GM19099 (cell line): Measurements from ENCODE around the gene EP400.

ENCODE experiments used
- POLR2A ChIP-seq: IDR thresholded peaks from 3 replicates; pipeline ENCODE4 v1.6.1; 2011; ENCODE audit warnings: low read depth; ENCODE audit not compliant: insufficient read length; ENCODE audit errors: extremely low read depth

The EP400 gene

DNA sequence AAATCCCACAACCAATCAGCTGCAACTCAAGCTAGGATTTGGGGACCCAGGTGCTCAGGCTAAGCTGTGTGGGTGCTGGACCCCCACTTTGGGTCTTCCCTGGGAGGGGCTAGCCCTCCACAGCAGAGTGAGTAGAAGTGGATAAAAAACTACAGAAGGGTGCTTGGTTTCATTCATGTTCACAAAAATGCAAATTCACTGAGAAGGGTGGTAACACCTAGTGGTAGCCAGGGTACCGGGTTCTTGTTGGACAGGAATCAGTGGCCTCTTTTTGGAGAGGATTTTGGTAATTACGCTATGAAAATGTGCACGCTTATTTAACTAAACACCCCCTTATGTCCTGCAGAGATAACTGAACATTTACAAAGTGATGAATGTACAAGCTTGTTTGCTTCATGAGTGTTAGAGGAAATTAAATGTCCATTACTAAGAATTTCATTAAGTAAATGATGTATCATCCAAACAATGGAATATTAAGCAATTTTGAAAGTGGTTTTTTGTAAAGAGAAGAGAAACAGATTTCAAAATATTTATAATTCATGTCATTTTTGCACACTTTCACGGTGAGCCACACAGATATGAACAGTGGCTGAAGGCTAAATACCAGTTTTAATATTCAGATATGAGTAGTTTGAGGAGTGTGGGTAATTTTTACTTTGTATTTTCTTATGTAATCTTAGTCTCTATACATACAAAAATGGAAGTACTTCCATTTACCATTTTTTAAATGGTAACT, 116.0 kb downstream of the EP400 start:
- TF ChIP-seq POLR2A, result no peak

DNA sequence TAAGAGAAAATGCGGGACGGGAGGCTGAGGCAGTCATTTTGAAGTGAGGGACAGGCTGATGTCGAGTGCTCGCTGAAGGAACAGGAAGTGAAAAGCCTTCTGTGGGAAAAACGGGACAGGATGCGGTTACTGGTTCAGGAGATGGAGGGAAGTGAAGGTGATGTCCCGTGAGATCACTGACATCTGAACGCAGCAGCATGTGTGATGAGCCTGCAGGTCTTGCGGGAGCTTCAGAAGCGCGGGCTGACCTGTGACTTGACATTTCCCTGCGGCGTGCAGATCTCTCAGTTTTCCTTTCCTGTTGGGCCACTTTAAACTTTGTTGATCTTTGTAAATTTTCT, 116.6 kb downstream of the EP400 start:
- no peak for TF ChIP-seq POLR2A

DNA sequence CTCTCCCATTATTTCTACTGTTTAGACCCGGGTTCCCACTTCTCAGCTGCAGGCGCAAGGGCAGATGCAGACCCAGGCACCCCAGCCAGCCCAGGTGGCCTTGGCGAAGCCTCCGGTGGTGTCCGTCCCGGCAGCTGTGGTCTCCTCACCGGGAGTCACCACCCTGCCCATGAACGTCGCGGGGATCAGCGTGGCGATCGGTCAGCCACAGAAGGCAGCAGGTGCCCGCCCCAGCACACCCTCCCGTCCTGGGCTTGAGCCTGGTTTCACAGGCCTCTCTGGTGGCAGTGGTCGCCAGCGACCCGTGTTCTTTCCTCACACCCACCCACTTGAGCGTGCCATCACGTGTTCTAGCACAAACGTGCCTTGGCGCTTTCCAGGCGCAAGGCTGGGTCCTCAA, 117.0 kb downstream of the EP400 start:
- no peak for TF ChIP-seq POLR2A

GRCh38 chr12:132067182-132067581, 117.4 kb downstream of the EP400 start:
- TF ChIP-seq POLR2A, result no peak

DNA sequence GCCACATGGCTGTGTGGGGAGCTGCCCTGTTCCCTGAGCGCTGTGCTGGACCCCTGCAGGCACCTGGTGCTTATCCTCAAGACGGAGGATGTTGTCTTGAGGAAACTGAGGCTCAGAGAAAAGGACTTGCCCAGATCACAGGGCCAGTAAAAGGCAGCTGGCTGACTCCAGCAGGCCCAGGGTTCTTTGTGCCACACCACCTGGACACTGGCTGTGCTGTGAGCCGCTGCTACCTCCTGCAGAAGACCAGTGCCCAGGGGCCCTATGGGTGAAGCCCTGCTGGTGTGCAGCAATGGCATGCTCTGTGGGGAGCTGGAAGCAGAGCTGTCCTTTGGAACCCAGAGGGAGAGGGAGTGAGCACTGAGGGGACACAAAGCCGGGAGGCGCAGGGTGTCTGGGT, 118.5 kb downstream of the EP400 start:
- no peak for TF ChIP-seq POLR2A

DNA sequence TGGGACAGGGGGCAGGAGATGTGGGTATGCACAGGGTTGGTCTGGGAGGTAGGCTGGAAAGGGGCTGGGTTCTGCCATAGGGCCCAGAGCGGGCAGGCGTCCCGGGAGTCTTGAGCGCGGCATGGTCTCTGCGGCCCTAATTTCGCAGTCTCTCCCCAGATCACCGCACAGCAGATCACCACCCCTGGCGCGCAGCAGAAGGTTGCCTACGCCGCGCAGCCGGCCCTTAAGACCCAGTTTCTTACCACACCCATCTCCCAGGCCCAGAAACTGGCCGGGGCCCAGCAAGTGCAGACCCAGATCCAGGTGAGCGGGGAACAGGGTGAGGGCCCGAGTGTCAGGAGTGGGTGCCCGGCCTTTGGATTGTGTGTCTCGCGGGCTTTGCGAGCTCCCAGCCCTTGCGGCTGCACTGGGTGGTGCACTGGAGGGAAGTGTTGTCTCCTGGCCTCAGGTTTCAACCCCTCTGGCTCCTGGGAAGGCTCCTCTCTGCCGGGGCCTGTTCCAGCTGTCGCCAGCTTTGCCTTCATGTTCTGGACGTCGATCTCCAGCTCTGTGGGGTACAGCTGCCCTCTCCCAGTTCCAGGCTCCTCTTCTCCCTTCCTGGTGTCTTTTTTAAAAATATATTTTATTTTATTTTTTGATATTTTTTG, 119.7 kb downstream of the EP400 start:
- no peak for TF ChIP-seq POLR2A

- no peak for TF ChIP-seq POLR2A
These were observed 120.6 kb downstream of the EP400 start for GRCh38 chr12:132070298-132070697.

DNA sequence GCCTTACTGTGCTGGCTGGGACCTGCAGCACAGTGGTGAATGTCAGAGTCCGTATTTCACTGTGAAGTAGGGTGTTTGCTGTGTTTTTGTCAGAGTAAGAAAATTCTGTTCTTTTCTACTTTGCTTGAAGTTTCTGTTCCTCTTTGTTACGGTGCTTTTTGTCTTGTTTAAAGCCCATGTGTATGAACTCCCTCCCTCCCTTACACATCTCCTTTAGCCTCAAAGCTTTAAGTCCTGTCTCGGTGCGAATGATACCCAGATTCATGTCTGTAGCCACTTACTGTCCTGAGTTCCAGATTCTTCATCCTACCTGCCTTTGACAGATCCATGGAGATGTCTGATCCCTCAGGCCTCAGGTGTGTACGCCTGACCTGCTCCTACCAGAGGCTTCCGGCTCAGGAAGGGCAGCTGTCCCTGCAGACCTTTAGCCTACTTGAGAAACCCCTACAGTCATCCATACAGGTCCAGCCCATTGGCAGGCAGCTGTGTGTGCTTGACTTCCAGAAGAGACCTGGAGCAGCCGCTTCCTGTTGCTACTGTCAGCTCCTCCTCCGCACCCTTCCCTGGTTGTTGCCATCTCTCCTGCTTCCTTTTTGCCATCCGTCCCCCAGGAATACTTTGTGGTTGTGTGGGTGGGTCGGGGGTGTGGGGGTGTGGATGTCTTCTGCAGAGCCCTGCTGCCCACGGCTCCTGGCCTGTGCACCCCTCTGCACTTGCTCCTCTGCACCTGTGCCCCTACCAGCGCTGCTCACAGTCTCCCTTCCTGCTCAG, 121.5 kb downstream of the EP400 start:
- TF ChIP-seq POLR2A, result peak; percentile 41

- TF ChIP-seq POLR2A, result no peak
These were observed 122.2 kb downstream of the EP400 start for GRCh38 chr12:132071830-132072384.

DNA sequence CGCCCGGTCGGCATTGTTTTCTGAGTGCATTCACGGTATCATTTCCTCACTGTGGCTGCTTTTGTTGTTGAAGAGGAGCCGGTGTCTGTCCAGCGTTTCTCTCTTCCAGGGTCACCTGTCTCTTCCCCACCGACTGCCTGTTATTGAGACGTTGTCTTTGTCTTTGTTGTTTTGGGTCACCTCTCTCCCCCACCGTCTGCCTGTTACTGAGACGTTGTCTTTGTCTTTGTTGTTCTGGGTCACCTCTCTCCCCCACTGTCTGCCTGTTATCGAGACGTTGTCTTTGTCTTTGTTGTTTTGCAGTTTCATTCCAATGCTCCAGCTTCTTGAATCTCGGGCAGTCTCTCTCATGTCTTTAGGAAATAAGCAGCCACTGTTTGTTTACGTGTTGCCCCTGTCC, 124.5 kb downstream of the EP400 start:
- TF ChIP-seq POLR2A, result no peak

DNA sequence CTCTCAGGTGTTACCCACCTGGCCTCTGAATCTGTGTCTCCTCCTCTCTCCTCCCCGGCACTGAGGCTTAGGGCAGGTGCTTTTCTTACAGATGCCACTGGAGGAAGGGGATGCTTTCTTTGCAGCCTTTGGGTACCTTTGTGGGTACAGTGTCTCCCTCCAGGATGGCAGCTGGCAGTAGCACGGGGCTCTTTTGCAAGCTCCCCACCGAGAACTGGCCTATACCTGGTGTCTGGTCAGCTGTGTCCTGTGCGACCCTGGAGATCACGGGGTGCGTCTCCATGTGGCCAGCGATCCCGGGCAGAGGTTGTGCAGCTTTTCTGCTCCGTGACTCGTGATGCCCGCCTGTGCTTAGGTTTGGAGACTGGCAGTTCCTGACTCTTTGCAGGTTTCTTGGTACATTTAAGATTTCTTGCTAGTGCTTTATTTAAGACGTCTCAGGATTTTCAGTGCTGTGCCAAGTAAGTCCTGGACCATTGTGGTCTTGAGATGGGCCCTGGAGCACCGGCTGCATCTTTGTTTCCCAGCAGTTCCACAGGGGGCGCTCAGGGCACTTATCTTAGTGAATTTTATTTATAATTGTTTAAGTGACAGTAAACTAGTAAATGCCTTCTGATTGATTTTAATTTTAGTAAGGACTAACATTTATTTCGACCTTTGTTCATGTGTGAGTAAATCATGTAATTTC, 125.4 kb downstream of the EP400 start:
- TF ChIP-seq POLR2A, result no peak

DNA sequence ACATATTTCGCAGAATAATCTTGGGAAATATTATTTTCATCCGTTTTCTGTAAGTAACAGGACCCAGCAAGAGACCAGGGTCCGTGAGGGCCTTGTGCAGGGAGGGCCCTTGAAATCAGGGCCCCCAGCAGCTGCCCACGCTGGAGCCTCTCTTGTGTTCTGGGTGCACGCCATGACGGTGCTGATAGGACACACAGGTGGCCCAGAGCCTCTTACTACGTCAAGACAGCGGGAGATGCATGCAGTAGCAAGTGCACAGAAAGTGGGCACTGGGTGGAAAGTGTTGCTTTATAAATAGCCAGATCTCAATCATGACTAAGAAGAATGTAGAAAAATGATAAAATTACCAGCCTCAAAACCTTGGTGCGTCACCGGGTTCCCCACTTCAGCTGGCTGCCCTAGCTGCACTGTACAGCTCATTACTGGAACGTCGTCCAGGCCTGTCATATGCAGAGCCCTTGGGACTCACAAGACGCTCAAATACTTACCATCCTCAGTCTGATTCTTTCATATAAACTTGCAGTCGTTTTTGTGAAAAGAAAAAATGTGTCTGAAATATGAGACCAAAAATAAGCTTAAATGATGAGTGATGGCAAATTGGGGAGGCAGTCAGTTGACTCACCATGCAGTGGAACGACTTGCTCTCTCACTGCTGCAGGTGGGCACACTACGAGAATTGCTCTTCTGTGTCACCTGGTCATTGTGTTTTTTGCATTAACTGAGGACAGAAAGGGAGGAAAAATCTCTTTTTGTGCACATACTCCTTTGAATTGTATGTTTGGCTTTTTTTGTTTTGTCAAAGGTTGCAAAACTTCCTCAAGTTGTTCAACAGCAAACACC, 126.2 kb downstream of the EP400 start:
- TF ChIP-seq POLR2A, result no peak

DNA sequence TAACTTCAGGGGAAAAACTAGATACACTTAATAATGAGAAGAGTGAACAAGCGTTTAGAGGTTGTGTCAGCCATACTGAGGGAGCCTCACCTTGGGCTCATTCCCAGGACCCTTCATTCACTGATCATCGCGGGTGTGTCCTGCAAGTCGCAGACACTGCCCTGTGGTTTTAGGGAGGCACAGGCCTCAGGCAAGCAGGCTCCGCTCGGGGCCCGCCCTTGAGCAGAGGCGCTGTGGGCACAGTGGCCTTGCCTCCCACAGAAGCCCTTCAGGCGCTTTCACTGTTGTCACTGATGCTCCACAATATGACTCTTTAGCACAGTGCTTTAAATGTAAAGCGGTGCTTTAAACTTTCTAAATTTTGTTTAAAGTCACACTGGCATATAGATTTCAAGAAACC, 127.0 kb downstream of the EP400 start:
- TF ChIP-seq POLR2A, result no peak
